OCI-LY7 (cell line): ENCODE measurements around the gene ZNF609.

Experiments used
- CTCF ChIP-seq: fragments of 200-600 bp; sonication (generic); conservative IDR thresholded peaks from 2 replicates; pipeline ENCODE4 v1.5.1; 2014; ENCODE audit warnings: mild to moderate bottlenecking, antibody characterized with exemption, low read length, moderate library complexity, mixed read lengths
- EZH2phosphoT487 ChIP-seq: fragments of 200-600 bp; sonication (generic); IDR thresholded peaks from 2 replicates; pipeline ENCODE4 v1.6.1; 2018; ENCODE audit warnings: low read depth, borderline replicate concordance, mild to moderate bottlenecking, mixed run types, antibody characterized with exemption, low read length, moderate library complexity, mixed read lengths

- no peak for TF ChIP-seq EZH2phosphoT487
- TF ChIP-seq CTCF = no peak
Measured at GRCh38 chr15:64699751-64700388, 239.5 kb downstream of the ZNF609 start.
